HuH-7 (cell line): Measurements from ENCODE around the gene OCIAD2.
"Not testable (repeated sequence)": the region's sequence is repeated elsewhere in the genome, so short reads cannot be mapped to it uniquely, and the experiment has no call there.

Experiments used
- DNase-seq: peaks from one replicate; pipeline ENCODE4 v3.0.0; 2011; ENCODE audit warnings: low spot score

The OCIAD2 gene

GRCh38 chr4:48854395-48854683, 52.2 kb downstream of the OCIAD2 start:
- DNase-seq: no peak

GRCh38 chr4:48853604-48854394, 52.8 kb downstream of the OCIAD2 start:
- DNase-seq: no peak

GRCh38 chr4:48851651-48852050, 54.9 kb downstream of the OCIAD2 start:
- no peak for DNase-seq

GRCh38 chr4:48848799-48849198, 57.8 kb downstream of the OCIAD2 start:
- not testable (repeated sequence) for DNase-seq

GRCh38 chr4:48844843-48845242, 61.7 kb downstream of the OCIAD2 start:
- no peak for DNase-seq

GRCh38 chr4:48841045-48841827, 65.3 kb downstream of the OCIAD2 start:
- no peak for DNase-seq

- no peak for DNase-seq
Observed at GRCh38 chr4:48836658-48837057, 69.9 kb downstream of the OCIAD2 start.
